Liver (tissue), 9 donors: ENCODE data around the gene ATP7B. TPM values are rescaled to one million over a fixed set of nuclear protein-coding genes. Genes with fewer than 3 reads are reported as not detected.
"Not testable (repeated sequence)": the region's sequence is repeated elsewhere in the genome, so short reads cannot be mapped to it uniquely, and the experiment has no call there.

ENCODE experiments used
- DNase-seq: peaks from one replicate; pipeline ENCODE4 v3.0.0-alpha.2; 2017; ENCODE audit warnings: low spot score
- H3K27ac ChIP-seq, 2 donors: one replicate each; pipeline ENCODE4 v1.7.0; 2013; ENCODE audit warnings: inconsistent platforms in 2 of 2, low read length in 2 of 2, control low read depth in 1 of 2, low read depth in 1 of 2, mild to moderate bottlenecking in 1 of 2
- H3K27me3 ChIP-seq, 4 donors: one replicate each; pipeline versions ENCODE4 v1.6.1 to v1.7.0; 2013; ENCODE audit warnings: low read length in 3 of 4, inconsistent platforms in 1 of 4, mild to moderate bottlenecking in 1 of 4, moderate library complexity in 1 of 4; ENCODE audit not compliant: control insufficient read depth in 4 of 4, insufficient read depth in 4 of 4
- H3K36me3 ChIP-seq, 4 donors: one replicate each; pipeline versions ENCODE4 v1.6.1 to v1.7.0; 2013; ENCODE audit warnings: low read length in 3 of 4, mild to moderate bottlenecking in 3 of 4, low read depth in 1 of 4, moderate library complexity in 1 of 4; ENCODE audit not compliant: control insufficient read depth in 4 of 4, insufficient read depth in 3 of 4
- H3K4me1 ChIP-seq, 4 donors: one replicate each; pipeline versions ENCODE4 v1.6.1 to v1.7.0; 2013; ENCODE audit warnings: low read length in 3 of 4, mild to moderate bottlenecking in 3 of 4, moderate library complexity in 1 of 4; ENCODE audit not compliant: control insufficient read depth in 4 of 4, insufficient read depth in 4 of 4
- H3K4me3 ChIP-seq, 3 donors: one replicate each; pipeline versions ENCODE4 v1.6.1 to v1.7.0; 2013; ENCODE audit warnings: low read length in 3 of 3, control low read depth in 1 of 3, low read depth in 1 of 3, mild to moderate bottlenecking in 1 of 3
- H3K9ac ChIP-seq, 2 donors: one replicate each; pipeline ENCODE4 v1.7.0; 2013; ENCODE audit warnings: low read length in 2 of 2, mild to moderate bottlenecking in 2 of 2, moderate library complexity in 2 of 2, control low read depth in 1 of 2, low read depth in 1 of 2
- H3K9me3 ChIP-seq, 4 donors: one replicate each; pipeline versions ENCODE4 v1.6.1 to v1.7.0; 2013; ENCODE audit warnings: low read length in 3 of 4; ENCODE audit not compliant: control insufficient read depth in 4 of 4
- ATF3 ChIP-seq: IDR thresholded peaks from 2 replicates; pipeline ENCODE4 v1.6.1; 2016; ENCODE audit warnings: antibody characterized with exemption
- FOXA2 ChIP-seq: IDR thresholded peaks from 2 replicates; pipeline ENCODE4 v1.6.1; 2016; ENCODE audit warnings: antibody characterized with exemption
- GABPA ChIP-seq, 2 donors: IDR thresholded peaks in 1 of 2; conservative IDR thresholded peaks in 1 of 2; 2 replicates each; pipeline ENCODE4 v1.6.1; 2016; ENCODE audit warnings: antibody characterized with exemption in 2 of 2, mild to moderate bottlenecking in 1 of 2, moderate library complexity in 1 of 2
- HNF4A ChIP-seq, 2 donors: conservative IDR thresholded peaks; 2 replicates each; pipeline ENCODE4 v1.6.1; 2016; ENCODE audit warnings: antibody characterized with exemption in 2 of 2, mild to moderate bottlenecking in 2 of 2
- HNF4G ChIP-seq: IDR thresholded peaks from 2 replicates; pipeline ENCODE4 v1.6.1; 2016; ENCODE audit warnings: antibody characterized with exemption
- JUND ChIP-seq, 2 donors: IDR thresholded peaks; 2 replicates each; pipeline ENCODE4 v1.6.1; 2016; ENCODE audit warnings: antibody characterized with exemption in 2 of 2
- MAX ChIP-seq: IDR thresholded peaks from 2 replicates; pipeline ENCODE4 v1.6.1; 2016; ENCODE audit warnings: antibody characterized with exemption
- NR2F2 ChIP-seq: IDR thresholded peaks from 2 replicates; pipeline ENCODE4 v1.6.1; 2016; ENCODE audit warnings: antibody characterized with exemption
- RAD21 ChIP-seq, 2 donors: IDR thresholded peaks; 2 replicates each; pipeline ENCODE4 v1.6.1; 2016; ENCODE audit warnings: antibody characterized with exemption in 2 of 2, mild to moderate bottlenecking in 2 of 2
- REST ChIP-seq: IDR thresholded peaks from 2 replicates; pipeline ENCODE4 v1.6.1; 2016; ENCODE audit warnings: antibody characterized with exemption, mild to moderate bottlenecking
- TAF1 ChIP-seq: conservative IDR thresholded peaks from 2 replicates; pipeline ENCODE4 v1.6.1; 2016; ENCODE audit warnings: antibody characterized with exemption, mild to moderate bottlenecking
- WGBS: extraction: QIAGEN DNeasy Blood & Tissue Kit; methylation state at CpG from one replicate; pipeline ENCODE4 v1.1.7; 2013; 5-methylcytosine and 5-hydroxymethylcytosine counted together
- polyA plus RNA-seq, 2 donors: library from polyadenylated mRNA; stranded (reverse) in 1 of 2; unstranded in 1 of 2; fragments of 200-250 nt in 1 of 2; fragments of >200 nt in 1 of 2; fragmentation: Nextera tagmentation in 1 of 2; extraction: Ambion mirVana in 1 of 2; gene quantifications; one replicate each; pipeline versions ENCODE4 v1.2.1 to v1.2.3, GENCODE V29; 2013 to 2015
- total RNA-seq, 2 donors: library from RNA; depleted of rRNA; stranded (reverse); fragments of >200 nt; gene quantifications; one replicate each; pipeline ENCODE4 v1.2.3, GENCODE V29; 2014
- donor health status: healthy.
- donor health status: healthy.
- donor health status: healthy.
- donor health status: healthy.
- donor health status: healthy.

The ATP7B gene
- total and polyA plus RNA-seq, 4 donors = 8.0 to 37.7 (median 22.1) TPM

GRCh38 chr13:51912091-51912490, 99.2 kb downstream of the ATP7B start:
- Histone ChIP-seq H3K4me1 (peaks cover 0 to 5% (median 4%) of the 10 kb centered on the region in 4 donors), H3K4me3 (no peak overlapping the region), H3K27ac (no peak overlapping the region), H3K36me3 (peaks cover 0 to 6% (median 6%) of the 10 kb centered on the region in 4 donors), H3K9ac (no peak overlapping the region), H3K9me3 (no peaks in the 10 kb centered on the region), H3K27me3 (no peaks in the 10 kb centered on the region)
- DNase-seq = no peak
- 89% methylated on average over 10 of the region's 10 CpGs for WGBS
- TF ChIP-seq NR2F2 (no peak), HNF4A (conservative IDR thresholded peaks at IDR 0.05) (no peak), GABPA (IDR thresholded peaks at IDR 0.05 in 1 of 2, conservative IDR thresholded peaks at IDR 0.05 in 1 of 2) (no peak), ATF3 (no peak), REST (no peak), MAX (no peak), FOXA2 (no peak), TAF1 (no peak), HNF4G (no peak)

- no peaks in the 10 kb centered on the region for H3K27me3 ChIP-seq
- H3K4me1 ChIP-seq = peaks cover 3 to 15% (median 10%) of the 10 kb centered on the region in 4 donors
- no peak overlapping the region for H3K9ac ChIP-seq
- no peaks in the 10 kb centered on the region for H3K9me3 ChIP-seq
- DNase-seq = peak; percentile 28
- no peak overlapping the region for H3K27ac ChIP-seq
- no peak overlapping the region for H3K4me3 ChIP-seq
- 95% methylated on average over 12 of the region's 12 CpGs for WGBS
- peaks cover 0 to 6% (median 4%) of the 10 kb centered on the region in 4 donors for H3K36me3 ChIP-seq
- TF ChIP-seq RAD21 (IDR thresholded peaks at IDR 0.05) = no peak
- no peak for TF ChIP-seq TAF1
- TF ChIP-seq JUND (IDR thresholded peaks at IDR 0.05) = no peak
- no peak for TF ChIP-seq MAX
Measured at GRCh38 chr13:51910508-51910907, 100.7 kb downstream of the ATP7B start.

GRCh38 chr13:51909265-51909664, 102.0 kb downstream of the ATP7B start:
- H3K9ac ChIP-seq, H3K27ac ChIP-seq, H3K27me3 ChIP-seq, H3K4me3 ChIP-seq, DNase-seq, H3K36me3 ChIP-seq, H3K9me3 ChIP-seq: not testable (repeated sequence)
- 90% methylated on average over 5 of the region's 5 CpGs for WGBS
- H3K4me1 ChIP-seq = peaks cover 3 to 15% (median 10%) of the 10 kb centered on the region in 4 donors
